ENCODE data around the gene IFNA7.
"Not testable (repeated sequence)": the region's sequence is repeated elsewhere in the genome, so short reads cannot be mapped to it uniquely, and the experiment has no call there.

GRCh38 chr9:21217211-21217610 lies 15.2 kb upstream of the IFNA7 start, which contains the start of gene IFNA16:
- not testable (repeated sequence) for TF ChIP-seq CTCF, POLR2A (IDR thresholded peaks at IDR 0.05)
